NCI-H748 (cell line): ENCODE measurements around the gene UBE2QL1.

ENCODE experiments used
- DNase-seq: peaks from one replicate; lab custom pipeline; 2025; ENCODE audit not compliant: unreplicated experiment; lab: John Stamatoyannopoulos, UW

UBE2QL1 gene, protein sequence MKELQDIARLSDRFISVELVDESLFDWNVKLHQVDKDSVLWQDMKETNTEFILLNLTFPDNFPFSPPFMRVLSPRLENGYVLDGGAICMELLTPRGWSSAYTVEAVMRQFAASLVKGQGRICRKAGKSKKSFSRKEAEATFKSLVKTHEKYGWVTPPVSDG

DNA sequence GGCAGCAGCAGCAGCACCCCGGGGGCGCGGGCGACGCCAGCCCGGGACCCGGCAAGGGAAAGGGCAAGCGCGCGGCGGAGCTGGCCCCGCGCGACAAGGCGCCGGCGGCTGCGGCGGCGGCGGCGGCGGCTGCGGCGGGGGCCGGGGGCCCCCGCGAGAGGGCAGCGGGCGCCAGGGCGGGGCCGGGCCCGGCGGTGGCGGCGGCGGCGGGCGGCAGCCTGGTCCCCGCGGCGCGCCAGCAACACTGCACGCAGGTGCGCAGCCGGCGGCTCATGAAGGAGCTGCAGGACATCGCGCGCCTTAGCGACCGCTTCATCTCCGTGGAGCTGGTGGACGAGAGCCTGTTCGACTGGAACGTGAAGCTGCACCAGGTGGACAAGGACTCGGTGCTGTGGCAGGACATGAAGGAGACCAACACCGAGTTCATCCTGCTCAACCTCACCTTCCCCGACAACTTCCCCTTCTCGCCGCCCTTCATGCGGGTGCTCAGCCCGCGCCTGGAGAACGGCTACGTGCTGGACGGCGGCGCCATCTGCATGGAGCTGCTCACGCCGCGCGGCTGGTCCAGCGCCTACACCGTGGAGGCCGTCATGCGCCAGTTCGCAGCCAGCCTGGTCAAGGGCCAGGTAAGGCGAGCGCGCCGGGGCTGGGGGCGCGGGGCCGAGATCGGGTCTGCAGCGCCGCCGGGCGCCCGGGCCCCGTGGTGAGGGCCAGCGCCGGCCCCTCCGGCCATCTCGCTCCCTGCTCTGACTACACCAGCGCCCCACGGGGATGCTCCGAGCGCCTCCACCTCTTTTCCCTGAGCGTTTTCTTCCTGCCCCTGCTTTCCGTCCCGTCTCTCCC, at the start of gene UBE2QL1:
Gene UBE2QL1 (plus strand): TSS at position 238 of the 843 bp plus-strand sequence. CDS start 35 bp downstream, at position 273.
- peak; percentile 90 for DNase-seq

DNA sequence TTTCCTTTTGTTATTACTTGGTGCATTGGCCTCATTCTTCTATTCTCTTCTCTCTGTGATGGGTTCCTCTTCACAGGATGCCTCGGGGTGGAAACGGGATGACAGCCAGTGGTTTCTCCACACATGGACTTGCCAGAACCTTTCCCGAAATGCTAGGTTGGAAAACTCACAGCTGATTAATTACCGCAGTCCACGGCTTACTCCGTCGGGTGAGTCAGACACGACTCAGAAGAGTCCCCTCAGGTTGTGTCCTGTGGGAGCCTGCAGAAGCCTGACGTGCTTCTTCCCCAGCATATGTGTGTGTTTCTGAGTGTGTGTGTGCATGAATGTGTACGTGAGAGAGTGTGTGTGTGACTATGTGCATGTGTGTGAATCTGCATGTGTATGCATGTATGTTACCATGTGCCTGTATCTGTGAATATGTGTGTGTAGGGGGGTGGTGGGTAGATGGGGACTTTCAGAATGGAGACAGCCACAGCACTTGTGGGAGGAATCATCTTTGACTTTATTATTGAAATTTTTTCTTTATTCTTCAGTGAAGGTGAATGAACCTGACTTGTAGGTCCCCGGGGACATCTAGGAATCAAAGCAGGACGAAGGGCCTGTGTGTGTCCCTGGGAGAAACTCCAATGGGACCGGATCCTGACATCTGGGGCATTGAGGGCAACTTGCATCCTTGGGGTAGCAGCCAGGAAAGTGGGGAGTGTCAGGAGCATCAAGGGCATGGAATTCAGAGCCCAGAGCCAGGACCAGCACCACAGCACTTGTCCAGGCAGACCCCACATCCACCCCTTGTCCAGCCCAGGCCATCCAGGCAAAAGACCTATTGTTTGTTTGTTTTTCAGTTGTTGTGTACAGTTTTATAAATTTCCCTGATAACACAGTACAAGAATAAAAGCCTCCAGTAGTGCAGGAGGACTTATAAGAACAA, 48.4 kb upstream of the UBE2QL1 start:
- DNase-seq = no peak

DNA sequence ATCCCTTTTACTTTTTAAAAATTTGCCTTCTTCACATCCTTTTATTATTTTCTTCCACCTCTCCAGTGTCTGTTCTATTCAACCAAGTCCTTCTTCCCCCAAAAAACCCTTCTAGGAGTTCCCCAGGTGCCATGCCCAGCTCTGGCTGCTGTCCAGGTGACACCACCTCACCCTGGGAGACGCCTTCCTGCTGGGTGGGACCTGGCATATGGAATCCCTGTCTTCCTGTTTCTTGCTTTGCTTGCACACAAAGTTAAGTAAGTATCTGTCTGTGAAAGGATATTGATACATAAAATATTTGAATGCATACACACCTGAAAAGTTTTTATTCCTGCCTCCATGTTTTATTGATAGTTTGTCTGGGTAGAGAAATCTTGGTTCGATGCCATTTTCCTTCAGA, 47.2 kb upstream of the UBE2QL1 start:
- no peak for DNase-seq

DNA sequence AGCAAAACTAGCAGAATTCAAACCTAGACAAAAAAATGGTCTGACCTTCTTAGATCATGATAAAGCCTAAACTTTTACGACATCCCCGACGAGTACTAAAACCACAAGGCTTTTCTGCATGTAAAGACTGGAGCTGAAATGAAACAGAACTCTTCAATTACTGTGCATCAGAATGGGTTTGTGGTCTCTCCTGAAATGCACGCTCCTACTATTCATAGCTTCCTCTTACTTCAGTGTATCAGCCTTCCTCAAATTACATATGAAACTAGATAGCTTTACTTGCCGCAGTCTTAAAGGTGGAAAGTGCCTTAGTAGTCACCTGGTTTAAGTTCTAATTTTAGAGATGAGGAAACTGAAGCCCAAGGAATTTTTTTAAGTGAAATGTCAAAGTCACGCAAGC, 45.7 kb upstream of the UBE2QL1 start:
- DNase-seq = no peak

DNA sequence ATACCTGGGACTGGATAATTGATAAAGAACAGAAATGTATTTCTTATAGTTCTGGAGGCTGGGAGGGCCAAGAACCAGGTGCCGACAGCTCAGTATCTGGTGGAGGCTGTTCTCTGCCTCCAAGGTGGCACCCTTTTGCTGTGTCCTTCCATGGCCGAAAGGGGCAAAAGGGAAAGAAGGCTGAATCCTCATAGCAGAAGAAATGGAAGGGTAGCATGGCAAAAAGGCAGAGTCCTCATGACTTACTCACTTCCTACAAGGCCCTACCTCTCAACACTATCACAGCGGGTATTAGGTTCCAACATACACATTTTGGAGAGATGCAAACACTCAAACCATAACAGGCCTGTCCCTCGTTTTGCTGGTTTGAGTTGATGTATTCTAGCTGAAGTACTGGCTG, 45.2 kb upstream of the UBE2QL1 start:
- no peak for DNase-seq

DNA sequence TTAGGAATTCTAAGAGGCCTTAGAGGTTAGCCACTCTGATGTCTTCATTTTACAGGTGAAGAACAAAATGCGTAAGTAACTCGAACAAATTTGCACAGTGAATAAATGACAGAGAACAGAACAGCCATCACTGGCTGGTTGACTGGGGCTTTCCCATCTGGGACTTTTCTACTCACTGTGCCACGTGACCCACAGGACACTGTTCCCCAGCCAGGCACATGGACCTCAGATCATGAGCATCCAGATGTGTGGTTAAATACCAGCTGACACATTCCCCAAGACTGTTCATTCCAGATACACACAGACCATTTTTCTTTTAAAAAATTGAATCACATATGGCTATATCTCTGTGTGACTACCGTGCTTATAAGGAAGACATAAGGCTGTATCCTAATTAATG, 44.5 kb upstream of the UBE2QL1 start:
- no peak for DNase-seq

DNA sequence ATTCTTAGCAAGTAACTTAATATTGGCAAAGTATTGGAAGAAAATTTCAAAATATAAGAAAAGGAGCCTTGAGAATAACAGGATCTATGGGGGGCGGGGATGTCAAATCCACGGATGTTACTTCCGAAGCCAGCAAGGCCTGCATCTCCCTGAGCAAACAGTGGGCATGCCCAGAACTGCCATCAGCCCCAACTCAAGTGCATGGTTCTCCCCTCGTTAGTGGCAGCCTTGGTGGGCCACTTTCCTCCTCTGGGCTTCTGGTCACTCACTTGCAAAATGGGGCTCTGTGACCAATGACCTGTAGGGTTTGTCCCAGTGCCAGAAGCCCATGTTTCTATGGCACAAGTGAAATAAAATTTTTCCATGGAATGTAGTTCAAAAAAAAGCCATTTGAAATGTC, 43.1 kb upstream of the UBE2QL1 start:
- DNase-seq = no peak

DNA sequence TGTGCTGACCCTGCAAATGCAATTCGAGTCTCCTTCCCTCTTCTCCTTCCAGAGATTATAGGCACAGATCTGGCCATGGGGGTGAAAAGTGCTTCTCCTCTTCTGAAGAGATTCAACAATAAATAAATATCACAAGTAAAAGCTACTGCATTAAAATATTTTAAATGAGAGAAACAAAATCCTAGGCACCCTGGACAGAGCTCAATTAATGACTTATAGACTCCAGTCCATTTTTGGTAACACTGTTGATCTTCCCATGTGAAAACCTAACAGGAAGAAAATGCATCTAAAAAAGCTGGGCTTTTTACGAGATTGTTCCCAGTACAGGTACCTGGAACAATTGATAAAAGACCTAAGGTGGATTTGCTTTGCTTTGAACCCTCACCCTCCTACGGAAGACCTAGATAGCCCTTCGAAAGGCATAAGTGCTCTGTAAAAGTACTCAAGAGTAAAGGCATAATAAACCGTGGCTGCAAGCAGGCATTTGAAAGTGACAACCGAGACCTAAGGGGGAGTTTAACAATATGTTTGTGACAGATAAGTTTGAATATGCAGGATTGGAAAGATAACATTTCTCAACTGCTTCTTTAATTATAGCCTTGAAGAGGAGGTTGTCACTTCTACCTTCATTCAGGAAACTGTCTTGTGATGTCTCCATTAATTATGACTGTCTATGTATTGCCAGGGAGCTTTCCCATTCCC, 41.0 kb upstream of the UBE2QL1 start:
- no peak for DNase-seq

DNA sequence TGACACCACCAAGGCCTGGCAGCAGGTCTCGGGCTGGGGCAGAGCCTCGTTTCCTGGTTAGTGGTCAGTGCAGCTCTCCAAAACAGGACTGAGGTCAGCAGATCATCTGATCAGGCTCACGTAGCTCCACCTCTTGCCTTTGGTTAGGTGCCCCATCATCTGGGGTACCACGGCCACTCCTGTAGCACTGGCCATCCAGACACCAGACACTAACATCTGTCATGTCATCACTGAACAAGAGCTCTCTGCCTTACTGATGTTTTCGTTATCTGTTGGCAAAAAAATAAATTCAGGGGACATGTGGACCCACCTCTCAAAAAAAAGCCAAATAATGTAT, 40.4 kb upstream of the UBE2QL1 start:
- no peak for DNase-seq

DNA sequence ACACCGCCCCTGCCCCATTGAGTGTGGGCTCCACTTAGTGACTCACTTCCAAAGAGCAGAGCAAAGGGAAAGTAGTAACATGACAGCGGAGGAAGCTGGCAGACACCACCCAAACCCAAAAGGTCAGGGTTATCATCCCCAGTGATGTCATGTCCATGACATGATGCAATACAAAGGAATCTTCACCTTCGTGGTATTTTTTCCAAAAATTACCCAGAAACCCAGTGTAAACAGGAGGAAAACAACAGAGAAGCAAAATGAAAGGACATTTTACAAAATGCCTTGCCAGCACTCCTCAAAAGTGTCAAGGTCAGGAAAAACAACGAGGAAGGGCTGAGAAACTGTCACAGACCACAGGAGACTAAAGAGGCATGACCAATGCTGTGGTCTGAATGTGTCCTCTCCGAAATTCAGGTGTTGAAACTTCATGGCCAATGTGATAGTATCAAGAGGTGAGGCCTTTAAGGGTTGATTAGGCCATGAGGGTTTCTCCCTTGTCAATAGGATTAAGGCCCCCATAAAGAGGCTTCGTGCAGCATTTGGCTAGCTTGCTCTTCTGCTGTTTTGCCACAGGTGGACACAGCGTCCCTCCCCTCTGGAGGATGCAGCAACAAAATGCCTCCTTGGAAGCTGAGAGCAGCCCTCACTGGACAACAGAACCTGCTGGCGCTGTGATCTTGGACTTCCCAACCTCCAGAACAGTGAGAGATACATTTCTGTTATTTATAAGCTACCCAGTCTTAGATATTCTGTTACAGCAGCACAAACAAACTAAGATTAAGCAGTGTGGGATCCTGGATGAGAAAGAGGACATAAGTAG, 39.8 kb upstream of the UBE2QL1 start:
- no peak for DNase-seq

DNA sequence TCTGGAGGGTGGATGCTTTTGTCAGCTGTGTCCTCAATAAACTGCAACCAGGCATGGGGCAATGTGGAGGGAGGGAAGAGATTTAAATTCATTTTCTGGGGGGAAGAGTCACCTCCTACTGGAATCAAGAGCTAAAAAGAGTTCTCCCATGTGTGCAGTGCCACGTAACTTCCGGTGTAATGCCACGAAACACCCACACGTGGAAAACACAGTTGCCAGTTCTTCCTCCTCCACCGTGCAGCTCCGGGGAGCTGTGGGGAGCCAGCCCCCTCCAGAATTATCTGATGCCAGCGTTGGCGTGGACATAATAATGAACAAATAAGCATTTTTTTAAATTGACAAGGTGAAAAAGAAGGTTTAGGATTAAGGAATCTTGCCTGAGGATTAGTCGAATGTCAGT, 38.2 kb upstream of the UBE2QL1 start:
- DNase-seq = no peak

DNA sequence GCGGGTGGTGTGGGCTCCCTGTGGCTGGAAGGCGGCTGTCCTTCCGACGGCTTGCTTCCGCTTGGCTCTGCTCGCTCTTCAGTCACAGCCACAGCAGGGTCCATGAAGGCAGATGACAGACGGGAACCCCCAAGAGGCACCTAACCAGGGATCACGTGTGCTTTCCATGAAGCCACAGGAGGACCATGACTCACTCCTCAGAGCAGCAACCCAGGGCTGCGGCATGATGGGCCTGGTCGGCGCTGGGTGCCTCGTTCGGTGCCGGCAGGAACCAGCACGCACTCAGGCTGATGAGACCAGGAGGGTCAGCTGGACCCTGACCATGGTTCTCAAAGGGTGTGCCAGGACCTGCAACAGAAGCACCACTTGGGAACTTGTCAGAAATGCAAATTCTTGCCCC, 37.5 kb upstream of the UBE2QL1 start:
- no peak for DNase-seq

DNA sequence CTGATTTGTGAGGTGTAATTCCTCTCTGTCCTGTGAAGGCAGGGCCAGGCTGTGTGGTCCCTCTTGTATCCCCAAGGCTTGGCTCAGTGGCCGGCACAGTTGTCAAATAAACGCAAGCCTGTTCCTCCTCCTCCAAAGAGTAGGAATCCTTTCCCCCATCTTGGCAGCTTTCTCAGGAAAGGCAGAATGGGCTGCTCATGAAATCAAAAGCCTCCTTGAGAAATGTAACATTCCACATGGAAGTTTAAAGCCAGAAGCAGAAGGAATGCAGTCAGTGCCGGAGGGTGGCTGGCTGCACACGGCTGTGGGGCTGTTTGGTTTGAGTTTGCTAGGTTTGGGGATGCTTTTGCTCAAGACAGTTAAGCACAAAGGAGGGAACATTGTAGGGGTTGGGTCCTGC, 35.8 kb upstream of the UBE2QL1 start:
- no peak for DNase-seq

DNA sequence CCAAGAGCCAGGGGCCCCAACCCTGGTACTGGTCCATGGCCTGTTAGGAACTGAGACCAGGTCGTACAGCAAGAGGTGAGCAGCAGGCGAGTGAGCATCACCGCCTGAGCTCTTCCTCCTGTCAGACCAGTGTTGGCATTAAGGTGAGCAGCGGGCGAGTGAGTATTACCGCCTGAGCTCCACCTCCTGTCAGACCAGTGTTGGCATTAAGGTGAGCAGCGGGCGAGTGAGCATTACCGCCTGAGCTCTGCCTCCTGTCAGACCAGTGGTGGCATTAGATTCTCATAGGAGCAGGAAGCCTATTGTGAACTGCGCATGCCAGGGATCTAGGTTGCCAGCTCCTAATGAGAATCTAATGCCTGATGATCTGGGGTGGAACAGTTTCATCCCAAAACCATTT, 31.0 kb upstream of the UBE2QL1 start:
- DNase-seq = no peak

DNA sequence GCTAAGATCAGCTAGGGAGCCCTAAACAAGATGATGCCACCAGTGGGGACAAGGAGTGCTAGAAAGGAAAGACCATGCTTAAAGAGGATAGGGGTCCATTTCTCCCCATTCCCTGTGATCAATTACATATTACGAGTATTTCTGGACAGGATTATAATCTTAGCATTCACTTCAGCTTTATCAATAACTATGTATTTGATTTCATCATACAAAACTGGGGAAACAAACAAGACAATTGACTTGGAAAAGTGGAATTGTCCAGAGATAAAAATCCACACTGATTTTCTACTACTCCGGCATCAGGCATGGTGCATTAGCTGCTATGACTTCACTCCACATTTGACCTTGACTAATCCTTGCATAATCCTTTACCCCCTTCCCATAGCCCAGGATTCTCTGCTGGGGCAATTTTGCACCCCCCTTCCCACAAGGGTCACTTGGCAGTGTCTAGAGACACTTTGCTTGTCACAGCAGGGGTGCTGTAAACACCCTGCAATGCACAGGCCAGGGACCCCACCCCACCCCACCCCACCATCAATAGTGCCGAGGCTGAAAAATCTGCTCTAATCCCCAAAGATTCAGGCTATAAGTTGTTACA, 29.9 kb upstream of the UBE2QL1 start:
- peak; percentile 75 for DNase-seq

DNA sequence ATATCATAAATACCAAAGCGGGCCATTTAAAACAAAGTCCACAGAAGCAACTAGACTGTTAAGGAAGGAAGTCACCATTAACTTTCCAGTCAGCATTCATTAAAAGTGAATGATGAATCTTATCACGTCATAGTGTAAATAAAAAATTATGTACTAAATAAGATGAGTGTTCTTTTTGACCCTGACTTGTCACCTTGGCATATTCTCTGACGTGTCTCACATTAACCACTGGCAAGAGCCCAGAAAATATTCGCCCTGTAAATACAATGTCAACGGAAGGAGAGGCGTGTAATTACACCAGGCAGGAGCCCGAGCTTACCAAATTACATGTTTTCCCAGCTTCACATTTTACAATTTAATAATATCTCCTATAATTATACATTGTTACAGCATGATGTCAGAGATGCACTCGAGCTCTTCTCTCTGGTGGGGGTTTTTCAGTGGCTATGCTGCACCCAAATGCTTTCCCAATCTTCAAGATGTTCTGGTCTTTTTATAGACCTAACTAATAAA, 29.3 kb upstream of the UBE2QL1 start:
- DNase-seq = peak; percentile 100

DNA sequence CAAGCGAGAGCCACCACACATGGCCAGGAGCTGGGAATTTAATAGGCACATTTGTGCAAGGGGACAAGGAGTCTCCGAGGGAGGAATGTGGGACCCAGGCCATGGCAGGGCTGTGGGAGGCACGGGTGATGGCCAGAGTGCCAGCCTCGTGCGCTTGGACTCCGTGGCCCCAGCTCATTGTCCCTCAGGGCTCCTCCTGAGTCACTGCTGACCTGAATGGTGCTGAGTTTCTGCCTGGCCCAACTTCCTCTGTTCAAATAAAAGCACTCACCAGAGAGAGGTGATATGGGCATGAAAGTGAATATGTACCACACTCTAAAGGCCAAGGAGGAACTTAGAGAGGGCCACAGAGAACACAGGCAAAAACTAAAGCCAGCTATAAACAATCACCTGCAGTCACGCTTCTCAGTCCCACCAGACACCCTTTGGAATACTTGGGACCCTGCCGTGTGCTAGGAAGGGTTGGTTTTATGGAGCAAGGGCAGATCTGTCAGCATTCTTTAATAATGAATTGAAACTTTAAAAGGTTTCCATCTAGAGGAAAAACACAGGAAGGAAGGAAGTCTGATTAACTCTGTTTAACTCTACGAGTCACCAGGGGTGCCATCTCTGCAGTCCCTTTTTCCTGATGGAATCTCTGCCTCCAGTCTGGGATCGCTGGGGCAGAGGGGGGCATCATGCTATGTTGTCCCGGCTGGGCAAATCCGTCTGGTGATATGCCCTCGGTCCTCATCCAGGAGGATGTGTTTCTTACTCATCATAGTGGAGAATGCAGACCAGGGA, 25.1 kb upstream of the UBE2QL1 start:
- no peak for DNase-seq

DNA sequence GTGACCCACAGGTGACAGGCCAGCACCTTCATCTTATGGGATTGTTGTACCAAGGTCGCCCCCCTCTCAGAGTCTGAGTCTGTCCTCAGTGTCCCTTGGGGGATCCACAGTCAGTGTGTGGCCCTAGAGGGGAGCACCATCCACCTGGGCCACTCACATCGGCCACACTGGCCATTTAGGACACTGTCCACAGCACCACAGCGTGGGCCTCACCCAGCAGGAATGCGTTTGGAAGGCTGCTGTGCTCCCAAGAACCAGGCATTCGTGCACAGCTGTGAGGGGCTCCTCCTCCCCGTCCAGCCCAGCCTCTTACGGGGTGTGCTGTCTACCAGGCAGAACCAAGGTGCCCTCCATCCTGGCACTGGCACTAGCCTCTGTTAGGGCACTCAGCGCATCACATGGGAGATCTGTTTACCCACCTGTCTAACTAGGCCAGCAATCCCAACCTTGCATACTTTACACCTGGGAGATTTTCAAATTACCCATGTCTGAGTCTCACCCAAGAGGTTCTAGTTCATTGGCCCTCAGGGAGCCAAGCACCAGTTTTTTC, 24.5 kb upstream of the UBE2QL1 start:
- DNase-seq = no peak

DNA sequence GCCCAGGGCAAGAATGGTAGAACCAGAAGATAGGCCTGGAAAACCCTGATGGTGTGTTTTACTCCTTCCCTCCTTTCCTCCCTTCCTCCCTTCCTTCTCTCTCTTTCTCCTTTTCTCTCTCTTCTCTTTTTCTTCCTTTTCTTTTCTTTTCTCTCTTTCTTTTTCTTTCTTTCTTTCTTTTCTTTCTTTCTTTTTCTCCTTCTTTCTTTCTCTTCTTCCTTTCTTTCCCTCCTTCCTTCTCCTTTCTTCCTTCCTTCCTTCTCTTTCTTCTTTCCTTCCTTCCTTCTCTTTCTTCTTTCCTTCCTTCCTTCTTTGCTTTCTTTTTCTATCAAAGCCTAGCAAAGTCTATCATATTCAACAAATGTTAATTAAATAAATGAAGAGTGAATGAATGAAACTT, 24.0 kb upstream of the UBE2QL1 start:
- no peak for DNase-seq
